HG02981 (cell line): ENCODE measurements around the gene SPATA7.

Experiments used
- ATAC-seq: cut with Tn5 transposase; IDR thresholded peaks from one replicate; pipeline ENCODE4 v1.9.1; 2021; ENCODE audit warnings: mild to moderate bottlenecking, moderate library complexity; ENCODE audit not compliant: unreplicated experiment

Gene SPATA7

GRCh38 chr14:88479574-88479987 is 94.1 kb downstream of the SPATA7 start:
- no peak for ATAC-seq

- ATAC-seq: no peak
Measured at GRCh38 chr14:88481059-88481458, 95.6 kb downstream of the SPATA7 start.

DNA sequence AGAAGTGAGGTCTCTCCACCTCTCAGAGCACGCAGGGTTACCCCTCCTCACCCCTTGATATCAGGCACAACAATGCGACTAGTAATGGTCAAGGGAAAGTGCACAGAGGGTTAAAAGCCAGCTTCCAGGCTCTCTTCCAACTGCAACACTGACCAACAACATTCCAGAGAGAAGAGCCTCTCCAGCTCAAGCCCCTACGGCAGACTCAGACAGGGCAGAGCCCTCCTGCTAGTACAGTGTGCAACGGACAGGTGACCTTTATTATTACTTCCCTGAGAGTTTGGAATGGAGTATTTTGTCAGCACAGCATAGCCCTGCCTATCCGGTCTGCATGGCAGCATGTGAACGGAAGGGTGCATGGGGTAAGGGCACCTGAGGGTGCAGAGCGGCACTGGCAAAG is 96.3 kb downstream of the SPATA7 start:
- no peak for ATAC-seq

GRCh38 chr14:88482524-88482923 is 97.1 kb downstream of the SPATA7 start:
- no peak for ATAC-seq
